Mesothelial cell of epicardium (in vitro differentiated cells): ENCODE measurements around the gene SNTB2. TPM values are rescaled to one million over a fixed set of nuclear protein-coding genes. Genes with fewer than 3 reads are reported as not detected.

Experiments
- DNase-seq, 2 experiments: peaks; one replicate each; pipeline ENCODE4 v3.0.0; 2021; ENCODE audit warnings: low spot score in 2 of 2; ENCODE audit not compliant: unreplicated experiment in 2 of 2
- H3K27ac Mint-ChIP-seq: 2 replicates; pipeline ENCODE4 v1.8.0; 2021; ENCODE audit warnings: mixed read lengths
- H3K27me3 Mint-ChIP-seq: 2 replicates; pipeline ENCODE4 v1.8.0; 2021; ENCODE audit warnings: low read depth, mixed read lengths
- H3K36me3 Mint-ChIP-seq: 2 replicates; pipeline ENCODE4 v1.8.0; 2021; ENCODE audit warnings: mixed read lengths
- H3K4me1 Mint-ChIP-seq: 2 replicates; pipeline ENCODE4 v1.8.0; 2021; ENCODE audit warnings: mixed read lengths
- H3K4me3 Mint-ChIP-seq: 2 replicates; pipeline ENCODE4 v1.8.0; 2021; ENCODE audit warnings: mild to moderate bottlenecking, moderate library complexity, mixed read lengths
- H3K9me3 Mint-ChIP-seq: 2 replicates; pipeline ENCODE4 v1.8.0; 2021; ENCODE audit warnings: mixed read lengths
- total RNA-seq: library from RNA; stranded (reverse); gene quantifications from 3 replicates; pipeline ENCODE4 v1.2.1, GENCODE V29; 2021
- TF ChIP-seq, protein P1 (sequence below): fragments of 200-600 bp; sonication (generic); IDR thresholded peaks from one replicate; pipeline ENCODE4 v1.5.0; 2021; ENCODE audit warnings: antibody characterized with exemption; ENCODE audit not compliant: unreplicated experiment

The SNTB2 gene
- total RNA-seq, 1 donor from 2014 or later: 26.7 TPM

DNA sequence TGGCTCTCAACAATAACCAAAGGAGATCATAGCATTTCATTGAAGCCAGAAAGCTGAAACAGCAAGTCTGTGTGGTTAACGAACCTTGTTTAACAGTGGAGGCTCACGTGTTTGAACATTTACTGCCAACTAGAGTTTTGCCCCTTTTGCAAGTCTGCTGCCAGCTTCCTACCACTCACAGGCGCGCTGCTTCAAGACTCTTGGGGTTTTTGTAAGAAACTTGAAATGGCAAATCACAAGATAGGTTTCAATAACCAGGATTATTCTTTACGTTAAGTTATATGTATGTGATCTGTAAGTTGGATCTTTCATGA is 1.2 kb downstream of the SNTB2 start:
- peaks cover 4% of the 10 kb centered on the region for H3K36me3 Mint-ChIP-seq
- no peak for DNase-seq
- peak overlapping the region; percentile 78 for H3K27ac Mint-ChIP-seq
- H3K4me1 Mint-ChIP-seq: peaks cover 24% of the 10 kb centered on the region
- peak overlapping the region; percentile 75 for H3K4me3 Mint-ChIP-seq
- H3K9me3 Mint-ChIP-seq: no peaks in the 10 kb centered on the region
- TF ChIP-seq, protein P1, sequence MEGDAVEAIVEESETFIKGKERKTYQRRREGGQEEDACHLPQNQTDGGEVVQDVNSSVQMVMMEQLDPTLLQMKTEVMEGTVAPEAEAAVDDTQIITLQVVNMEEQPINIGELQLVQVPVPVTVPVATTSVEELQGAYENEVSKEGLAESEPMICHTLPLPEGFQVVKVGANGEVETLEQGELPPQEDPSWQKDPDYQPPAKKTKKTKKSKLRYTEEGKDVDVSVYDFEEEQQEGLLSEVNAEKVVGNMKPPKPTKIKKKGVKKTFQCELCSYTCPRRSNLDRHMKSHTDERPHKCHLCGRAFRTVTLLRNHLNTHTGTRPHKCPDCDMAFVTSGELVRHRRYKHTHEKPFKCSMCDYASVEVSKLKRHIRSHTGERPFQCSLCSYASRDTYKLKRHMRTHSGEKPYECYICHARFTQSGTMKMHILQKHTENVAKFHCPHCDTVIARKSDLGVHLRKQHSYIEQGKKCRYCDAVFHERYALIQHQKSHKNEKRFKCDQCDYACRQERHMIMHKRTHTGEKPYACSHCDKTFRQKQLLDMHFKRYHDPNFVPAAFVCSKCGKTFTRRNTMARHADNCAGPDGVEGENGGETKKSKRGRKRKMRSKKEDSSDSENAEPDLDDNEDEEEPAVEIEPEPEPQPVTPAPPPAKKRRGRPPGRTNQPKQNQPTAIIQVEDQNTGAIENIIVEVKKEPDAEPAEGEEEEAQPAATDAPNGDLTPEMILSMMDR: no peak
- no peaks in the 10 kb centered on the region for H3K27me3 Mint-ChIP-seq

DNA sequence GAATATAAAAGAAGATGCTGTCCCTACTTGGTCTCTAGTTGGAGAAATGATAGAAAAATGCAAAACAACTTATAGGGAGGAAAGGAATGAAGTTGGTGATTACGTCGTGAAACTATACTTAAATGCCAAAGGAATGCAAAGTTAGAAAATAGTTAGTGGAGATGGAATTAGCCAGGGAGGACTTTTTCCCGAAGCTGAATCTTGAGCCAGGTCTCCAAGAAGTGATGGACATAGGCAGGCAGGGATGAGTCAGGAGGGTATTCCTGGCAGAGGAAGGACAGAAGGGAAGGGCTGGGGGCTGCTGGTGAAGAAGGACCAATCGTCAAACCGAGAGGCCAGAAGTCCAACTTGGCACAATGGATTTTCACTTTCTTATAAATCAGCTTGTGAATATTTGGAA is 1.8 kb downstream of the SNTB2 start:
- no peak for DNase-seq
- H3K27ac Mint-ChIP-seq: peak overlapping the region; percentile 78

DNA sequence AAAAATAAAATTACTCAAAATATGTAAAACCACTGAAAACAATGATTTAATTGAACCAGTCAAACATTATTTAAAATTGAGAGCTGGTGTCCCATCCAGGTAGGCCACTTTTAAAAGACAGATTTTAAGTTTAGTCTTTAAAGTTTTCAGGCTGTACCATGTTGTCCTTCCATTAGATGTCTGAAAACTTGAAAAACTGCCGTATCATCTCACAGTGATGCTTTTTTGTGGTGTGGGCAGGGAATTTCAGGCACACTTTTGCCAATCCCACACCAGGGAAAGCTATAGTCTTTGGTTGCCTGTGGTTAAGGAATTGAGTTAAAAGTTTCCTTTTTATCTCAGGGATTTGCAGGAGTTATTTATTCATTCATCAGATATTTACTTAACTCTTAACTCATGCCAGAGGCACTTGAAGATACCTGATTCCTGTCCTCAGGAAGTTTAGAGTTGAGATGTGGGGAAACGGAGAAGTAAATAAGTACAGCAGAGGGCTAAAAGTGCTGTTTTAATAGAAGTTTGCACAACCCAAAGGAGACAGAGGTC is 3.2 kb downstream of the SNTB2 start:
- TF ChIP-seq, protein P1: no peak
- no peak for DNase-seq
- Mint-ChIP-seq H3K4me1 (peaks cover 30% of the 10 kb centered on the region), H3K4me3 (no peak overlapping the region), H3K27me3 (no peaks in the 10 kb centered on the region), H3K36me3 (peaks cover 4% of the 10 kb centered on the region), H3K27ac (no peak overlapping the region), H3K9me3 (no peaks in the 10 kb centered on the region)

More for the DNA sequence above, 1.8 kb downstream of the SNTB2 start:
- peak overlapping the region; percentile 75 for H3K4me3 Mint-ChIP-seq
- H3K4me1 Mint-ChIP-seq: peaks cover 24% of the 10 kb centered on the region
- no peaks in the 10 kb centered on the region for H3K9me3 Mint-ChIP-seq
- no peaks in the 10 kb centered on the region for H3K27me3 Mint-ChIP-seq
- H3K36me3 Mint-ChIP-seq: peaks cover 4% of the 10 kb centered on the region
- TF ChIP-seq, protein P1: no peak

DNA sequence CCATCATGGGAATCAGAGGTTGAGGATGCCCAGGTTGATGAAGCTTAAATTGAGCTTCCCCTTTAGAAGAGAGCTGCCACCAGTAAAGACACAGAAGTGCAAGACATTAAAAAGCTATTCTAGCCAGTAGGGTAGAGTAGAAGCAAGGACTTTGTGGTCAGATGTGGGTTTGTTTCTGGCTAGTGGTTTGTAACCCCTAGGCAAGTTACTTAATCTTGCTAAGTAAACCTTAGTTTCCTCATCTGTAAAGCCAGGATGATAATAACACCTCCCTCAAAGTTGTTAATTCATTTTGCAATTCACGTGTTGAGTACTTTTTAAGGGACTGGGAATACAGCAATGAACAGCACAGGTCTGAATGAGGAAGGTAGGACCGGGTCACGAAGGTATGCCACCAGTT is 3.6 kb downstream of the SNTB2 start:
- Mint-ChIP-seq H3K4me3 (no peak overlapping the region), H3K27me3 (no peaks in the 10 kb centered on the region), H3K4me1 (peaks cover 30% of the 10 kb centered on the region), H3K27ac (no peak overlapping the region), H3K9me3 (no peaks in the 10 kb centered on the region), H3K36me3 (peaks cover 4% of the 10 kb centered on the region)
- DNase-seq: no peak
- TF ChIP-seq, protein P1: no peak

DNA sequence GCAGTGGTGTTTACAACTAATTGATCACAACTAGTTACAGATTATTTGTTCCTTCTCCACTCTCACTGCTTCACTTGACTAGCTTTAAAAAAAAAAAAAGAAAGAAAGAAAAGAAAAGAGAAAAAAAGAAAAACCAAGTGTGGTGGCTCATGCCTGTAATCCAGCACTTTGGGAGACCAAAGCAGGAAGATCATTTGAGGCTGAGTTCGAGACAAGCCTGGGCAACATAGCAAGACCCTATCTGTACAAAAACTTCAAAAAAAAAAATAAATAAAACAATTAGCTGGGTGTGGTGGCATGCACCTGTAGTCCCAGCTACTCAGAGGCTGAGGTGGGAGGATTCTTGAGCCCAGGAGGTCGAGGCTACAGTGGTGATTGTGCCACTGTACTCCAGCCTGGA is 4.2 kb downstream of the SNTB2 start:
- Mint-ChIP-seq H3K4me1 (peaks cover 30% of the 10 kb centered on the region), H3K27ac (no peak overlapping the region), H3K9me3 (no peaks in the 10 kb centered on the region), H3K27me3 (no peaks in the 10 kb centered on the region), H3K4me3 (no peak overlapping the region), H3K36me3 (peaks cover 4% of the 10 kb centered on the region)
- TF ChIP-seq, protein P1: no peak
- DNase-seq: no peak

DNA sequence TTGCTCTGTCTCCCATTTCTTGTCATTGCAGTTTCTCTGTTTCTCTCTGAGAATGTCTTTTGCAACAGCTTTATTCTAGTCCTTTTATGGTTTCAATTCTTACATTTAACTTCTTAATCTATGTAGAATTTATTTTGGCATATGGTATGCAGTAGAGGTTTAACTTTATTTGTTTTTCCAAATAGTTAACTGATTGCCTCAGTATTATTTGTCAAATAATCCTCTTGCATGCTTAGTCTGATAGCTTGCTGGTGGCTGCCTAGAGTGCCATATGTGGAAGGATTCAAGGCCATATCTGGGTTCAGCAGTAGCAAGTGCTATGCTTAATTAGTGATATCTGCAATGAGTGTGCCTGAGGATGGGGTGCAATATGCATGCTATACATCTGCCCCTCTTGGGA is 6.9 kb downstream of the SNTB2 start:
- H3K4me3 Mint-ChIP-seq: no peak overlapping the region
- H3K27ac Mint-ChIP-seq: no peak overlapping the region
- peaks cover 26% of the 10 kb centered on the region for H3K4me1 Mint-ChIP-seq
- peaks cover 4% of the 10 kb centered on the region for H3K36me3 Mint-ChIP-seq
- H3K9me3 Mint-ChIP-seq: no peaks in the 10 kb centered on the region
- TF ChIP-seq, protein P1: no peak
- DNase-seq: no peak
- no peaks in the 10 kb centered on the region for H3K27me3 Mint-ChIP-seq
